ENCODE data around the gene RASAL3. TPM values are rescaled to one million over a fixed set of nuclear protein-coding genes. Genes with fewer than 3 reads are reported as not detected.

RASAL3 gene
- not detected for polyA plus RNA-seq (2013, experiment 1 of 4)
- not detected for polyA plus RNA-seq (2013, experiment 2 of 4)
- 0.05 TPM for polyA plus RNA-seq (2013, experiment 3 of 4)
- polyA plus RNA-seq (2013, experiment 4 of 4): not detected

DNA sequence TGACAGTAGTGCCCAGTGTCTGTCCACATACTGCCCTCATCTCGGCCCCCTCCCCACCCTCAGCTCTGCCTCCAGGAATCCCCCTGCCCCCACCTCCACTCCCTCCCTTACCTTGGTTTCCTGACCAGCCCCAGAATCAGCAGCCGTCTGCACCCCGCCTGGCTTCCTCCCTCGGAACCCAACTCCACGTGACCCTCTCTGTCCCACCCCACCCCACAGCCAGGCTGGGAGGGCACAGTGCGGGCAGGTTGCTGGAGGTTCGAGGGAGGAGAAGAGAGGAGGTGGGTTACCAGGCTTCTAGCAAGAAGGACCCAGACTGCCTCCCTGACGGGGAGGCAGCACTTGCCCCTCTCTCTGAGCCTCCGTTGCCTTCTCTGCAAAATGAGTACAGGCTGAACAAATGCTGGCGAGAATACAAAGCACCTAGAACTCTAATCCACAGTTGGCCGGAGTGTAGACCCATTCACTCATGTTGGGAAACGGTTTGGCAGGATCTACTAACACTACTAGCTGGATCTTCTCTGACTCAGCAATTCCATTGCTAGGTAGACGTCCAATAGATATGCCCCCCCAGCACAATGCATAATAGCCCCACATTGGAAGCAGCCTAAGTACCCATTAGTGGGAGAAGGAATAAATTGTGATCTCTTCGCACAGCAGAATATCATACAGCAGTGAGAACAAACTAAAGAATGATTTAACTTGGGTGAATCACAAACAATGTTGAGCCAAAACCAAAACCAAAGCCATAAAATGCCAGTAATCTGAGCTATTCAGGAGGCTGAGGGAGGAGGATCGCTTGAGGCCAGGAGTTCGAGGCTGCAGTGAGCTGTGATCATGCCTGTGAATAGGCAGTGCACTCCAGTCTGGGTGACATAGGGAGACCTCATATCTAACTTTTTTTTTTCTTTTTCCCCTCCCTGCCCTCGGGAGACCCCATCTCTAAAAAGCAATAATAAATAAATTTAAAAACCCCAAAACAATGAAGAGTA lies at the start of gene RASAL3:
RASAL3 (minus strand) TSS at position 151 of the 992 bp plus-strand sequence. CDS start 186 bp downstream, outside the sequence.
- Histone ChIP-seq H3K4me3 (ENCODE audit: insufficient read depth, low read depth, low read length) (no peak within 1 kb of the TSS), H3K36me3 (ENCODE audit: control insufficient read depth, insufficient read depth, low read length) (no peaks in the 10 kb centered on the region), H3K27ac (ENCODE audit: insufficient read depth, low read depth, low read length, poor library complexity, severe bottlenecking) (no peak within 1 kb of the TSS), H3K9me3 (ENCODE audit: control insufficient read depth, low read length) (no peaks in the 10 kb centered on the region), H3K4me1 (ENCODE audit: control insufficient read depth, insufficient read depth, low read length) (no peaks in the 10 kb centered on the region), H3K27me3 (ENCODE audit: control insufficient read depth, insufficient read depth, low read length, poor library complexity, severe bottlenecking) (peaks cover 34% of the 10 kb centered on the region)
- WGBS, 2 experiments: 63 to 64% methylated on average over 17 of the region's 17 CpGs

DNA sequence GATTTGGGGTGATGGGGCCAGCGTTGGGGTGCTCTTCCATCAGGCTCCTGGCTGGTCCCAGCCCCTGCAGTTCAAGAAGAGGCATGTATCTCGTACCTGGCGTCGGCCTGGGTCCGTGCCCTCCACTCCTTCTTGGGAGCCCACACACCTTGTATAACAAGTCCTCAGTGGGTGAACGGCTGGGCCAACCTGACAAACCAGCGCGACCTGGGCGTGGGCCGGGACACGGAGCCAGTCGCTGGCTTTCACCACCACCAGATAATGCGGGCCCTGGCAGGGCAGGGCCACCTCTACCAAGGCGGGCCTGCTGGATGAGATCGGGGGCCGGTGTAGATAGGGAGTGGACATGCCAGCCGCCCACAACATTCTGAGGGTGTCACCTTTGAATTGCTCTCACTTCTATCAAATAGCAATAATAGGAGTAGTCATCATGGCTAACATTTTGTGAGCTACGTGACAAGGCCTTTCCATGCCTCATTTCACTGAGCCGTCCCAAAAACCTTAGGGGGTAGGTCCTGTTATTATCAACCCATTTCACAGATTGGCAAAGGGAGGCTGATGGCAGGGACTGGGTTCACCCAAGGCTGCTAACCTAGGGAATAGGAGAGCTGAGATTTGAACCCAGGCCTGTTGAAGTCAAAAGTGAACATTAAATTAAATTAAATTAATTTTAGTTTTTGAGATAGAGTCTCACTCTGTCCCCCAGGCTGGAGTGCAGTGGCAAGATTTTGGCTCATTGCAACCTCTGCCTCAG lies 47.5 kb upstream of the RASAL3 start:
- Histone ChIP-seq H3K9me3 (ENCODE audit: control insufficient read depth, low read length) (peaks cover 11% of the 10 kb centered on the region), H3K4me3 (ENCODE audit: insufficient read depth, low read depth, low read length) (no peak overlapping the region), H3K27me3 (ENCODE audit: control insufficient read depth, insufficient read depth, low read length, poor library complexity, severe bottlenecking) (no peaks in the 10 kb centered on the region), H3K4me1 (ENCODE audit: control insufficient read depth, insufficient read depth, low read length) (no peaks in the 10 kb centered on the region), H3K36me3 (ENCODE audit: control insufficient read depth, insufficient read depth, low read length) (no peaks in the 10 kb centered on the region), H3K27ac (ENCODE audit: insufficient read depth, low read depth, low read length, poor library complexity, severe bottlenecking) (no peak overlapping the region)
- WGBS, 2 experiments: 88% methylated on average over 19 of the region's 19 CpGs

GRCh38 chr19:15508035-15508710 lies 43.8 kb upstream of the RASAL3 start, which contains the start of gene CYP4F22:
TSS of gene CYP4F22 (plus strand) at chr19:15508525. CDS start at chr19:15525337, 16,812 bp downstream.
- H3K27me3 ChIP-seq (ENCODE audit: control insufficient read depth, insufficient read depth, low read length, poor library complexity, severe bottlenecking): no peaks in the 10 kb centered on the region
- H3K4me1 ChIP-seq (ENCODE audit: control insufficient read depth, insufficient read depth, low read length): no peaks in the 10 kb centered on the region
- H3K9me3 ChIP-seq (ENCODE audit: control insufficient read depth, low read length): peaks cover 8% of the 10 kb centered on the region
- WGBS, 2 experiments: 86 to 87% methylated on average over 52 of the region's 52 CpGs
- H3K4me3 ChIP-seq (ENCODE audit: insufficient read depth, low read depth, low read length): no peak within 1 kb of the TSS
- H3K27ac ChIP-seq (ENCODE audit: insufficient read depth, low read depth, low read length, poor library complexity, severe bottlenecking): no peak within 1 kb of the TSS
- no peaks in the 10 kb centered on the region for H3K36me3 ChIP-seq (ENCODE audit: control insufficient read depth, insufficient read depth, low read length)

GRCh38 chr19:15507068-15508034 lies 43.0 kb upstream of the RASAL3 start:
- Histone ChIP-seq H3K36me3 (ENCODE audit: control insufficient read depth, insufficient read depth, low read length) (no peaks in the 10 kb centered on the region), H3K4me1 (ENCODE audit: control insufficient read depth, insufficient read depth, low read length) (no peaks in the 10 kb centered on the region), H3K27me3 (ENCODE audit: control insufficient read depth, insufficient read depth, low read length, poor library complexity, severe bottlenecking) (no peaks in the 10 kb centered on the region), H3K27ac (ENCODE audit: insufficient read depth, low read depth, low read length, poor library complexity, severe bottlenecking) (no peak overlapping the region), H3K4me3 (ENCODE audit: insufficient read depth, low read depth, low read length) (no peak overlapping the region), H3K9me3 (ENCODE audit: control insufficient read depth, low read length) (peaks cover 8% of the 10 kb centered on the region)
- 75% methylated on average over 14 of the region's 14 CpGs for WGBS, 2 experiments

DNA sequence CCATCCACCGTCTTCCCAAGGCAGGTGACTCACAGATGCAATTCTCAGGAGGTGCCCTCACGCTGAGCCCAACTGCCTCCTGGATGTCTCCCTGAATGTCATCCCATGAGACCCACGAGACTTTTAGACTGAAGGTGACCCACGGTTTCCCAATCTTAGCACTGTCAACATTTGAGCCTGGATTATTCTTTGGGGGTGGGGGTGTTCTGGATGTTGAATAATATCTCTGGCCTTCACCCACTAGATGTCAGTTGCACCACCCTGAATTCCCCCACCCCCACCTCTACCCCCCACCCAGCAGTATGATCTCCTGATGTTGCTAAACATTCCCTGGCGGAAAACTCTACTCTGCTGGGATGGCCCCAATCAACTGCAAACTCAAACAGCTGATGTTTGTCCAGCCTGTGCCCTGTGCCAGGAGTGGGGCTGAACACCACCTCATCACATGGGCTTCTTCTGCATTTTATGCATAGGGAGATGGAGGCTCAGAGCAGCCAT lies 41.8 kb upstream of the RASAL3 start:
- Histone ChIP-seq H3K4me1 (ENCODE audit: control insufficient read depth, insufficient read depth, low read length) (no peaks in the 10 kb centered on the region), H3K4me3 (ENCODE audit: insufficient read depth, low read depth, low read length) (no peak overlapping the region), H3K27ac (ENCODE audit: insufficient read depth, low read depth, low read length, poor library complexity, severe bottlenecking) (no peak overlapping the region), H3K36me3 (ENCODE audit: control insufficient read depth, insufficient read depth, low read length) (no peaks in the 10 kb centered on the region), H3K27me3 (ENCODE audit: control insufficient read depth, insufficient read depth, low read length, poor library complexity, severe bottlenecking) (no peaks in the 10 kb centered on the region), H3K9me3 (ENCODE audit: control insufficient read depth, low read length) (peaks cover 4% of the 10 kb centered on the region)
- WGBS, 2 experiments: 76 to 80% methylated on average over 5 of the region's 5 CpGs

DNA sequence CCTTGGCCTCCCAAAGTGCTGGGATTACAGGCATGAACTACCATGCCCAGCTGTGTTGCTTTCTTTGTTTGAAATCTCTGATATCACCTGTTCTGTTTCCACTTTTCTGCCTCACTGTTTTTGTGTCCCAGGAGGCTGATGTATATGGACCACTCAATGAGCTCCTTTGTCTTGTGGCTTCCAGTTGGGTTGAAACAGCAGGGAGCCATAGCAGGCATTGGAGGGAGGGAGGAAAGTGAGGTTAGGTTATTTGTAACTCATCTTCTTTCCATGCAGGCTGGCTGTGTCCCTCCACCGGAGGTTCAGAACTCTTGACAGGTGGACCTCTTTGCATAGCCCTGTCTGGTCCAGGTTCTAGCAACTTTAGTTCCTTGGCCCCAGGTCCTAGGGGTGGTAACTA lies 37.9 kb upstream of the RASAL3 start:
- Histone ChIP-seq H3K4me3 (ENCODE audit: insufficient read depth, low read depth, low read length) (no peak overlapping the region), H3K9me3 (ENCODE audit: control insufficient read depth, low read length) (peaks cover 14% of the 10 kb centered on the region), H3K36me3 (ENCODE audit: control insufficient read depth, insufficient read depth, low read length) (no peaks in the 10 kb centered on the region), H3K27ac (ENCODE audit: insufficient read depth, low read depth, low read length, poor library complexity, severe bottlenecking) (no peak overlapping the region), H3K27me3 (ENCODE audit: control insufficient read depth, insufficient read depth, low read length, poor library complexity, severe bottlenecking) (no peaks in the 10 kb centered on the region), H3K4me1 (ENCODE audit: control insufficient read depth, insufficient read depth, low read length) (no peaks in the 10 kb centered on the region)
- 96 to 97% methylated on average over 1 of the region's 1 CpG for WGBS, 2 experiments

- Histone ChIP-seq H3K27me3 (ENCODE audit: control insufficient read depth, insufficient read depth, low read length, poor library complexity, severe bottlenecking) (no peaks in the 10 kb centered on the region), H3K4me1 (ENCODE audit: control insufficient read depth, insufficient read depth, low read length) (no peaks in the 10 kb centered on the region), H3K27ac (ENCODE audit: insufficient read depth, low read depth, low read length, poor library complexity, severe bottlenecking) (no peak overlapping the region), H3K4me3 (ENCODE audit: insufficient read depth, low read depth, low read length) (no peak overlapping the region), H3K9me3 (ENCODE audit: control insufficient read depth, low read length) (peaks cover 14% of the 10 kb centered on the region), H3K36me3 (ENCODE audit: control insufficient read depth, insufficient read depth, low read length) (no peaks in the 10 kb centered on the region)
- WGBS, 2 experiments: 77 to 79% methylated on average over 1 of the region's 1 CpG
Observed at GRCh38 chr19:15501596-15501995, 37.3 kb upstream of the RASAL3 start.

DNA sequence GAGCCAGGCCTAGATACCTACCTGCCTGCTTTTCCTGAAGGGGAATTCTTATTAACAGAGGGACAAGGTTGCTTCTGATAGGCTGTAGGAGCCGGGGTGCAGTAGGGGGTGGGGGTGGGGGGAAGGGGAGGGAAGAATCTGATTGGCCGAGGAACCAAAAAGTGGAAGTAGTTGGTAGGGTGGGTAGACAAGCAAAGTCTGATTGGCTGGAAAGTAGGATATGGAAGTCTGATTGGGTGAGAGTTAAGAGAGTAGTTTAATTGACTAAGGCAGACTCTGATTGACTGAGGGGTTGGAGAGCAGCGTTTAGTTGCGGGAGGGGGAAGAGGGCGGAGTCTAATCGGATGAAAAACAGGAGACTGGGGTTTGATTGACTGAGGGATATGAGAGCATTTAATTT lies 34.6 kb upstream of the RASAL3 start:
- Histone ChIP-seq H3K9me3 (ENCODE audit: control insufficient read depth, low read length) (peaks cover 11% of the 10 kb centered on the region), H3K27me3 (ENCODE audit: control insufficient read depth, insufficient read depth, low read length, poor library complexity, severe bottlenecking) (no peaks in the 10 kb centered on the region), H3K4me3 (ENCODE audit: insufficient read depth, low read depth, low read length) (no peak overlapping the region), H3K27ac (ENCODE audit: insufficient read depth, low read depth, low read length, poor library complexity, severe bottlenecking) (no peak overlapping the region), H3K36me3 (ENCODE audit: control insufficient read depth, insufficient read depth, low read length) (no peaks in the 10 kb centered on the region), H3K4me1 (ENCODE audit: control insufficient read depth, insufficient read depth, low read length) (no peaks in the 10 kb centered on the region)
- 79 to 80% methylated on average over 6 of the region's 6 CpGs for WGBS, 2 experiments

Data from ectodermal cell (in vitro differentiated cells).